ENCODE data around the gene ASPSCR1. TPM values are rescaled to one million over a fixed set of nuclear protein-coding genes. Genes with fewer than 3 reads are reported as not detected.

Gene ASPSCR1
- total RNA-seq, 2 experiments from 2014 or later, result 33.6 to 34.8 TPM

- Mint-ChIP-seq H3K4me1 (ENCODE audit: low read depth) (peaks cover 22% of the 10 kb centered on the region), H3K9me3 (no peaks in the 10 kb centered on the region), H3K27ac (peak within 1 kb of the TSS; percentile 56), H3K27me3 (ENCODE audit: low read depth) (no peaks in the 10 kb centered on the region), H3K36me3 (ENCODE audit: low read depth) (no peaks in the 10 kb centered on the region), H3K4me3 (peak within 1 kb of the TSS; percentile 84)
- CTCF ChIA-PET, result no interaction called here
- DNase-seq, result peak; percentile 80
- intact Hi-C loops (cut with micrococcal nuclease), result no loop called here
These were observed 74.6 kb downstream of the ASPSCR1 start, which contains the start of the genes GPS1 and RFNG for GRCh38 chr17:82051776-82052637. TSS of gene GPS1 (plus strand) at chr17:82051898. CDS start at chr17:82051932, 34 bp downstream. TSS of gene RFNG (minus strand) at chr17:82051811. CDS start at chr17:82051766, 45 bp downstream.

- Mint-ChIP-seq H3K4me3 (peak overlapping the region; percentile 84), H3K4me1 (ENCODE audit: low read depth) (peaks cover 22% of the 10 kb centered on the region), H3K27me3 (ENCODE audit: low read depth) (no peaks in the 10 kb centered on the region), H3K27ac (peak overlapping the region; percentile 41), H3K9me3 (no peaks in the 10 kb centered on the region), H3K36me3 (ENCODE audit: low read depth) (no peaks in the 10 kb centered on the region)
- intact Hi-C loops (cut with micrococcal nuclease), result no loop called here
- CTCF ChIA-PET, result no interaction called here
- no peak for DNase-seq
These were observed 75.2 kb downstream of the ASPSCR1 start for GRCh38 chr17:82052638-82053059.

- CTCF ChIA-PET, result no interaction called here
- Mint-ChIP-seq H3K4me1 (ENCODE audit: low read depth) (peaks cover 22% of the 10 kb centered on the region), H3K4me3 (peak overlapping the region; percentile 84), H3K9me3 (no peaks in the 10 kb centered on the region), H3K27me3 (ENCODE audit: low read depth) (no peaks in the 10 kb centered on the region), H3K36me3 (ENCODE audit: low read depth) (peaks cover 2% of the 10 kb centered on the region), H3K27ac (no peak overlapping the region)
- no peak for DNase-seq
- intact Hi-C loops (cut with micrococcal nuclease), result no loop called here
These were observed 75.7 kb downstream of the ASPSCR1 start for GRCh38 chr17:82053130-82053529.

- Mint-ChIP-seq H3K4me1 (ENCODE audit: low read depth) (peaks cover 22% of the 10 kb centered on the region), H3K36me3 (ENCODE audit: low read depth) (peaks cover 2% of the 10 kb centered on the region), H3K9me3 (no peaks in the 10 kb centered on the region), H3K27ac (no peak overlapping the region), H3K27me3 (ENCODE audit: low read depth) (no peaks in the 10 kb centered on the region), H3K4me3 (peak overlapping the region; percentile 84)
- no peak for DNase-seq
- intact Hi-C loops (cut with micrococcal nuclease), result no loop called here
- CTCF ChIA-PET, result interaction anchor here (0.6 kb wide), 1 partner anchor 15 kb away, joined by 3 read pairs; no protein-coding TSS in a partner anchor
These were observed 76.3 kb downstream of the ASPSCR1 start for GRCh38 chr17:82053556-82054263.

- Mint-ChIP-seq H3K27me3 (ENCODE audit: low read depth) (no peaks in the 10 kb centered on the region), H3K36me3 (ENCODE audit: low read depth) (peaks cover 2% of the 10 kb centered on the region), H3K4me3 (peak overlapping the region; percentile 24), H3K9me3 (no peaks in the 10 kb centered on the region), H3K27ac (no peak overlapping the region), H3K4me1 (ENCODE audit: low read depth) (peaks cover 22% of the 10 kb centered on the region)
- CTCF ChIA-PET, result interaction anchor here (0.6 to 1.1 kb wide), 2 partner anchors 14 to 133 kb away, joined by 3 read pairs; no protein-coding TSS in a partner anchor
- intact Hi-C loops (cut with micrococcal nuclease), result no loop called here
- DNase-seq, result no peak
These were observed 77.1 kb downstream of the ASPSCR1 start for GRCh38 chr17:82054351-82055022.

GRCh38 chr17:82055023-82055964, 77.9 kb downstream of the ASPSCR1 start:
- H3K9me3 Mint-ChIP-seq, result no peaks in the 10 kb centered on the region
- no peak overlapping the region for H3K4me3 Mint-ChIP-seq
- peaks cover 19% of the 10 kb centered on the region for H3K4me1 Mint-ChIP-seq (ENCODE audit: low read depth)
- no peak for DNase-seq
- CTCF ChIA-PET, result interaction anchor here (1.1 kb wide), 1 partner anchor 133 kb away, joined by 3 read pairs; no protein-coding TSS in a partner anchor
- H3K27me3 Mint-ChIP-seq (ENCODE audit: low read depth), result no peaks in the 10 kb centered on the region
- peaks cover 2% of the 10 kb centered on the region for H3K36me3 Mint-ChIP-seq (ENCODE audit: low read depth)
- intact Hi-C loops (cut with micrococcal nuclease), result no loop called here
- no peak overlapping the region for H3K27ac Mint-ChIP-seq

- peaks cover 13% of the 10 kb centered on the region for H3K4me1 Mint-ChIP-seq (ENCODE audit: low read depth)
- H3K27ac Mint-ChIP-seq, result no peak overlapping the region
- no peaks in the 10 kb centered on the region for H3K27me3 Mint-ChIP-seq (ENCODE audit: low read depth)
- no peaks in the 10 kb centered on the region for H3K9me3 Mint-ChIP-seq
- no peak for DNase-seq
- H3K4me3 Mint-ChIP-seq, result no peak overlapping the region
- peaks cover 2% of the 10 kb centered on the region for H3K36me3 Mint-ChIP-seq (ENCODE audit: low read depth)
- intact Hi-C loops (cut with micrococcal nuclease), result no loop called here
- CTCF ChIA-PET, result interaction anchor here (1.0 kb wide), 1 partner anchor 10 kb away, joined by 4 read pairs; the partner anchor contains the start of gene DUS1L
These were observed 78.7 kb downstream of the ASPSCR1 start for GRCh38 chr17:82055965-82056728.

- peaks cover 13% of the 10 kb centered on the region for H3K4me1 Mint-ChIP-seq (ENCODE audit: low read depth)
- no peaks in the 10 kb centered on the region for H3K9me3 Mint-ChIP-seq
- H3K27me3 Mint-ChIP-seq (ENCODE audit: low read depth), result no peaks in the 10 kb centered on the region
- DNase-seq, result no peak
- peaks cover 2% of the 10 kb centered on the region for H3K36me3 Mint-ChIP-seq (ENCODE audit: low read depth)
- no peak overlapping the region for H3K27ac Mint-ChIP-seq
- CTCF ChIA-PET, result interaction anchor here (1.0 kb wide), 1 partner anchor 9 kb away, joined by 4 read pairs; the partner anchor contains the start of gene DUS1L
- no peak overlapping the region for H3K4me3 Mint-ChIP-seq
- intact Hi-C loops (cut with micrococcal nuclease), result no loop called here
These were observed 79.5 kb downstream of the ASPSCR1 start for GRCh38 chr17:82056729-82057621.

- H3K36me3 Mint-ChIP-seq (ENCODE audit: low read depth), result peaks cover 2% of the 10 kb centered on the region
- no peak overlapping the region for H3K27ac Mint-ChIP-seq
- intact Hi-C loops (cut with micrococcal nuclease), result no loop called here
These were observed 80.9 kb downstream of the ASPSCR1 start for GRCh38 chr17:82058230-82058854.

GRCh38 chr17:82058855-82059249, 81.4 kb downstream of the ASPSCR1 start:
- peaks cover 2% of the 10 kb centered on the region for H3K36me3 Mint-ChIP-seq (ENCODE audit: low read depth)
- no peak overlapping the region for H3K4me3 Mint-ChIP-seq
- no peak for DNase-seq
- CTCF ChIA-PET, result no interaction called here
- intact Hi-C loops (cut with micrococcal nuclease), result no loop called here
- H3K9me3 Mint-ChIP-seq, result no peaks in the 10 kb centered on the region
- no peak overlapping the region for H3K27ac Mint-ChIP-seq
- H3K4me1 Mint-ChIP-seq (ENCODE audit: low read depth), result peaks cover 1% of the 10 kb centered on the region
- no peaks in the 10 kb centered on the region for H3K27me3 Mint-ChIP-seq (ENCODE audit: low read depth)

More at GRCh38 chr17:82058230-82058854, 80.9 kb downstream of the ASPSCR1 start:
- H3K4me3 Mint-ChIP-seq, result no peak overlapping the region
- no peaks in the 10 kb centered on the region for H3K27me3 Mint-ChIP-seq (ENCODE audit: low read depth)
- CTCF ChIA-PET, result no interaction called here
- no peaks in the 10 kb centered on the region for H3K9me3 Mint-ChIP-seq
- no peak for DNase-seq
- H3K4me1 Mint-ChIP-seq (ENCODE audit: low read depth), result peaks cover 5% of the 10 kb centered on the region

Measured in activated naive CD4-positive, alpha-beta T cell treated with anti-CD3 and anti-CD28 coated beads for 36 hours (primary cell).